NOMO-1 treated with DMSO at 0.1 percent for 48 hours (cell line): ENCODE measurements around the gene ALPK1.
"Not testable (repeated sequence)": the region's sequence is repeated elsewhere in the genome, so short reads cannot be mapped to it uniquely, and the experiment has no call there.

Source experiments
- DNase-seq: peaks from one replicate; lab custom pipeline; 2025; ENCODE audit not compliant: unreplicated experiment; lab: John Stamatoyannopoulos, UW

ALPK1 gene

DNA sequence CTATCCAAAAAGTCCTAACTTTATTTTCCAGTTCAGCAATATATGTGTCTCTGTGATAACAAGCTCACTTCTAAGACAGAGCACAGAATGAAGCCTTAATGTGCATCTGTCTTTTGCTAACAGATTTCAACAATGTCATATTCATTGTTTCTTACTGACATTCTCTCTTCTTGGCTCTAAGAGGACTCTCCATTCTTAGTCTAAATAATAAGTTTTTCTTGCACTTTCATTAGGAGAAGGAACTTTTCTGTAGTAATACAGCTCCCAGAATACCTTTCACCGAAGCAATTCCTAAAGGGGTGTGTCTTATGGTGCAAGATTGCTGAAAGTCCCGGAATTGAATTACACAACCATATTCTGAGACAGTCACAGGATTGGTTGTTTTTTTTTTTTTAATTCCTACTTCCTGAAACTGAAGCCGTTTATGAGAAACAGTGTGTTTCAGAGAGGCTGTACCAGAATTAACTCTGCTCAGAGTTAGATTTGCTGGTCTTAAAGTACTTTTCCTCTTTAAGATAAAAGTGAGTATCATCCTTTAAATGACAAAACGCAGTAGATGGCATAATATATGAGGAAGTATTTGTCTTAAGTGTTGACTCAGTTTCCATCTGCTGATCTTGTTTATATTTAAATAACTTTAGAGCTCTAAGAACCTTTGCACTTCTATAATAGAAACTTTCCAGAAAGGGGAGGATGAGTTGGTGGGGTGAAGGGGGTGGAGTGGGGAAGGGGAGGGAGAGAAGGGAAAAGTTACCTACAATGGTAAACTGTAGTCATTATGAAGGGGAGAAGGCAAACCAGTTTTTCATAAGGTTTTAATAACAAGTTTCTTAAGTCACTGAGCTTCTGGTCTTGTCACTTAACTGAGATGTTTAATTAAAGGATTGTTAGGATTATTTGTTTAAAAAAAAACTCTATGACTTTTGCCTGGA lies at the start of gene ALPK1:
TSS of gene ALPK1 (plus strand) at position 421 of the 932 bp plus-strand sequence.
- peak; percentile 90 for DNase-seq

DNA sequence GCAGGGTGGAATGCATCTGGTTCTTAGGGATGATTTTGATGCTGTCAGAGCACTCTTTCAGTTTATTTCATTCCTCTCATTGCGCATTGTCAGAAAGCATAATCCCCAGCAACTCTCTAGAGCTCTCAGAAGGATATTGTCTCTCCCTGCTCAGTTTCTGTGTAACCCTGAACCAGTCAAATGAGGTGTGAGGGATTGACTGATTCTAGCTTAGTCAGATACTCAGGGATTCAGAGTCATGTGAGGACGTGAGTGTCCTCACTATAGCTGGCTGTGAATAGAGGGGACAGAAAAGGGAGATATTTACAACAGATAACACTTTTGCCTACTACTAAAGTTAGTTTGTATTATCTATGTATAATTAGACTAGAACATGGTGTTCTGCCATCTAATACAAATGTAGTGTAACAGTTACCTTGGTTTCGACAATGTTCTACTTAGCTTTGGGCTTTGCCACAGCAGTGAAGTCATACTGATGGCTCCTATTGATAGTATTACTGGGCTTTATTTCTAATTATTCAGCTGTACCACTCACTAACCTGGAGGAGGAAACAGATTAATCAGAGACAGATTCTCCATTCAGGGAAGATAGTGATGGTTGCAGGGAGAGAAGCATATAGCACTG lies 46.0 kb upstream of the ALPK1 start:
- no peak for DNase-seq

DNA sequence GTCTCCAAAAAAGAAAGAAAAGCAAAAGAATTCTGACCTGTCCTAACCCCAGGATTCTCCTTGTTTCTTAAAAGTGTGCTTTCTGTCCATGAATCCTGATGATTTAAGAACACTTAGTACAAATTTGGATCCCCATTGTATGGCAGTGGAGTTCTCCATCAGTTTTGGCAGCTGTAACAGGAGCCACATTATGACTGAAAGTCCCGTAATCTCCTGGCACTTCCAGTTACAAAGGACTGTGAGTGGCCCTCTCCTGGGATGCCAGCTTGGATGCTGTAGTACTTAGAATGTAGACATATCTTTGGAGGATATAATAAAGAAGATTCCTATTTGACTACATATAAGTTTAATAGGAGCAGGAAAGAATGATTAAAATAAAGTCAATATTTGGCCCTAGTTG lies 44.9 kb upstream of the ALPK1 start:
- no peak for DNase-seq

DNA sequence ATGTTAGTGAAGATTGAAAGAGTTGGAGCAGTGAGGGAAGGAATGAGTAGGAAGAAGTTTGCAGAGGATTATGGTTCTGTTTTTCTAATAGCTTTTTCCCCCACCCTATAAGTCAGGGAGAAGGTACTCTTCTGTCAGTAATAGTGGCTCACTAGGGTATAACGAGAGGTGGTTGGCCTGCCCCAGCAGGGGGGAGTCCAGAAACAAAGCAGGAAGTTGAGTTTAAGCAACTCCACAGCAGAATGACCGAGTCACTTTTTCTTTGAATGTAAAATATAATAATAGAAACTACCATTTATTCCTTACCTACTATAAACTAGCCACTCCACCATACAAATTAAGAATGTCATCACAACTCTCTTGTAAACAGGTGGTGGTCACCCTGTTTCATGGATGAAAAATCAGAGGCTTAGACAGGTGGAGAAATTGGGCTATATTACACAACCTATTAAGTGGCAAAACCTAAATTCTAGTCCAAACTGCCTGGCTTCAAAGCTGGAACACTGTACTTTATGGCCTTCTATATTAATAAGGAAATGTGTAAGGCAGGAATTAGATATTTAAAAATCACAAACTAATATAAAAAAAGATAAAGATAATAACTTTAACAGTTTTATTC lies 43.7 kb upstream of the ALPK1 start:
- DNase-seq = peak; percentile 55

DNA sequence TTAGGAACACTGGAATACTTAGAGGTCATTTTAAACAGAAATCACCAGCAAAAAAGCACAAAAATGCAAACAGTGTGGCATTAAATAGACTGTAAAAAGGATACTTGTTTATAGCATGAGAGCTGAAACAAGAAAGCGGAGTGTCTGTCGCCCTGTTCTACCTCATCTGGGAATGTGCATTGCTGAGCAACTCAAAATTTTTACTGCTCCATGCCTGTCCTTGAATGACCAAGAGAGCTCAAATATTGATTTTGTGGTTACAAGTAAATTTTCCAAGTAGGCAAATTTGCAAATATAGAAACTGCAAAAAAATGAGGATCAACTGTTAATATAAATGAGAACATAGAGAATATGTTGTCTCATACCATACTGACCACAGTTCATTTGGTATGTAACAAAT lies 40.1 kb upstream of the ALPK1 start:
- DNase-seq = no peak

DNA sequence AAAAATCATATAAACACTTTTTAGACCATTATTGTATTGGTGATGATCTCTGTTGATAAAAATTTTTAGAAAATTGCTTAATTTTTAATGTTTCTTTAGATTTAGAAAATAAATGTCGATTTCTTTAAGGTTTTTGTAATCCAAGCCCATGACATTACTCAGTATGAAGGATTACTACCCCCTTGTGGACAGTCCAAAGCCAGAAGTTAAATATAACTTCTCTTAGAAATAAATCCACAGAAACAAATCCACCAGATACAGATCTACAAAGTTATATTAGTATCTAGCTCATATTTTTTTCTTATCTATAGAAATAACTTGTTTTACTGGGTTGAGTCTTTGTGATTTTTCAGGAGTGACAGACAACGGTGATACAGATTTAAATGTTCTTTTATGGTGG lies 30.3 kb upstream of the ALPK1 start:
- peak; percentile 13 for DNase-seq

DNA sequence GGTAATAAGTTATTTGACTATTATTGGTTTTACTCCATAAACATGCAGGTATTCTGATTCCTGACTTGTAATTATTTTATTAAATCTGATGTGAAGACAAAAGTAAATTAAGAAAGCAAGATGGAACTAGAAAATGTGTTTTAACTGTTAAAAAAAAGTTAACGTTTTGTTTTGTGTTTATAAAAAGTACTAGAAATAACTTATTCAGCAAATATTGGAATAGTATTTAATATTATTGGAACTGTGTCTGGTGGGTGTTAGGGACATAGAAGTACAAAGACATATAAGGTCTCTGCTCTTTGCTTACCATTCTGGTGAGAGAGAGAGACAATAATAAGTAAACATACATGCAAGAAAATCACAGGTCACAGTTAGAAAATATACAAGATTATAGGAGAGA lies 27.1 kb upstream of the ALPK1 start:
- DNase-seq = no peak

DNA sequence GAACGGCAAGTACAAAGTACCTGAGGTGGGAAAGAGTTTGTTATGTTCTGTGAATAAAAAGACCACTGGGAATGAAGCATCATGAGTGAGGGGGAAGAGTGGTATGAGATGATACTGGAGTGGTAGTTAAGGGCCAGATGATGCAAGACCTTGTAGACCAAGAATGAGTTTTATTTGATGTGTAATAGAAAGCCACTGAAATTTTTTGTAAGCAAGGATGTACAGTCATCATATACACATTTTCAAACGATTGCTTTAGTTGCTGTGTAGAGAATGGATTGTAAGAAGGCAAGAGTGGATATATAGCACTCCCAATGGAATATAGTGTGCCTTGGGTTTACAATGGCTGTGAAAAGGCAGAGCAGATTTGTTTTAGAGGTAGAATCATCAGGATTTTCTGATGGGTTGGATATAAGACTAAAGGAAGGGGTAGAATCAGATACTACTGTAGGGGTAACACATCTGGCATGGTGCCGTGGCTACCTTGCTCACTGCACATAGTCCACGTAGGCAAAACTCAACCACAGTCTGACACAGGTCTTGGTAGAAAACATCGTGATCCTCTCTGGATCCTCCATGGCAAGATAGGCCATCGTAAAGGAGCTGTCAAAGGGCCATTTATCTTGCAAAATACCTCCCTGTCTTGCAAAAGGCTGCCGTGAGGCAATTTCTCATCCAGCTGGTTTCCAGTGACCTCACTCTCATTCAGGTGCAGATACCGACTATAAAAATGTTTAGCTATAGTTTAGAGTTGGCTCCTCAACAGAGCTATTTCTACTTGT lies 26.3 kb upstream of the ALPK1 start:
- DNase-seq = peak; percentile 16

DNA sequence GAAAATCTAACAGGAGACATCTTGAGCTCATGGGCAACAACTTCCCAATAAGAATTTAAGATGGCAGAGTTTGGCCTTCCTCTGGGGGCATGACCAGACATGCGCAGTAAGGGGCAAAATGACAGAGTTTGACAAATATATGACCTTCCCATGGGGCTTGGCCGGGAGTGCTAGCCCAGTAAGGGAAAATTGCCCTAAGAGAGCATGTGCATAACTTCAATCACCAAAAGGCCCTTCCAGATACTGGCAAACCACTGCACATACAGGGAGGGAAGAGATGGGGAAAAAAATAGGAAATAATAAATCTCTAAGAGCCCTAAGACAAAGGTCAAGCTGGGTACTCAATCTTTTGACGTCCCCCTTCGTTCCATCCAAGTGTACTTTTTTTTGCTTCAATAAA lies 24.9 kb upstream of the ALPK1 start:
- DNase-seq = no peak

DNA sequence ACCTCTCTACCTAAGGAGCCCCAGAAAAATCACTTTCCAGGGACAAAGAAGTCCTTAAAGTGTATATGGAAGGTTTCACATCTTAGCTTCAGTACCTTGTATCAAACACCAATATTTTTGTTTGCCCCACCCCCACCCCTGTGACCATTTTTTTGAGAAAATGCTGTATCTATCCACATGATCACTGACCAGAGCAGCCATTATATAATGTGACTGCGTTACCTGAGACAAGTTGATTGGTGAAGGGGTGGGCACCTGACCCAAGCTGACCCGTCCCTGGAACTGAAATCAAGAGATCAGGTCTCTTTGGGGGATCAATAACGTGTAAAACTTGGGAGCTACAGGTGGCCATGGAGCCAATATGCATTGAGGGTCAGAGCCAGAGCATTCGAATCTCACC lies 22.2 kb upstream of the ALPK1 start:
- DNase-seq = no peak

DNA sequence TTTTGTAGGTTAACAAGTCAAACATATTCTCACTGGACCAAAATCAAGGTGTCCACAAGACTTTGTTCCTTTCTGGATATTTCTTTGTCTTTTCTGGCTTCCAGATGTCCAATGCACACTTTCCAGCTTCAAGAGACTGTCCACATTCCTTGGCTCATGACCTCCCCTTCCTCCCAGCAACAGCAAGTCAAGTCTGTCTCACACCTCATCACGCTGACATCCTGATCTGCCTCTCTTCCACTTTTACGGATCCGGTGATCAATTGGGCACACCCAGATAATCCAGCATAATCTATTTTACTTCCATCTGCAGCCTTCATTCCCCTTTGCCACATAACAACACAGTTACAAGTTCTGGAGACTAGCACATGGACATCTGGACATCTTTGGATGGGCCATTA lies 21.1 kb upstream of the ALPK1 start:
- DNase-seq = no peak

DNA sequence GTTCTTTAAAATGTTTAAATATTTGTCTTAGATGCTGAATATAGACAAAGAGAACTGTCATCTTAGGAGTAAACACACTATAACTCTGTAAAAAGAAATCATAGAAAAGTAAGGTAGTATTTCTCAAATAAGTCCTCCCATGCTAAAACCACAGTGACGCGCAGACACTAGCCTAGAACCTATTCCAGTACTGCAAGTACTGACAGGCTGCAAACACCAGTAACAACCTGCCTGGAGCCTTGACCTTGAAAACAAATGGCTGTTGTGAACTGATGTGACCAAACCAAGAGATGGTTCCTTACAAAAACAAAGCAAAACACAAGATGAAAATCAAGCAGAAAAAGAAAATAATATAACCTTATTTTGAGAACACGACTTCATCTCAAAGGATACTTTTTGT lies 19.9 kb upstream of the ALPK1 start:
- no peak for DNase-seq

DNA sequence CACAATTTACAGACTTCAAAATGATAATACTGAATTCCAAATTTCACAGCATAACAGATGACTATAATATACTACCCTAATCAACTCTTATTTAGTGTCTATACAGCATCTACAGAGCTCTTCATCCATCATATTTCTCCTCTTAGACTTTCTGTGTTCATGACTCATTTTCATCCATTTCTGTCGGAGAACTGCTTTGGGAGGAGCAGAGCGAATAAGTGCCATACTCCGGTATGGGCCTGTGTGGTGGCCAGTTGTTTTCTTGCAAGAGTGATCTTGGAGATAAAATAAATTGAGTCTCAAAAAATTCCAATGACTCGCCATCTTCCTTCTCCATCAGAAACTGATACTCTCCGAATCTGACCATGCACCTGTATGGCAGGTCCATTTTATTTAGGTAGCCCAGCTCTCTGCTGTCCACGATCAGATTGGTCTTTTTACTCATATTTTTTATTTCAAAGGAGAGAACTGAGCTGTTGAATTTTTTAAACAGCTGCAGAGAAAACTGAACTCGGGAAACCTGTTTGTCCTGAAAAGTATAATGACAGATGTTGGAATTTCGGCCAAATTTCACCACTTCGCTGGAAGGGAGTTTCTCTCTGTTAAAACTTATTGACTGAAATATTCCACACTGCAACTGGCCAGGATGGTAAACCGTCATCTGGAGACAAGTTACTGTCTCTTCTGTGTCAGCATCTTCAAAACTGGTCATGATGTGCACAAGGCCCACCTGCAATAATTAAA lies 19.3 kb upstream of the ALPK1 start:
- DNase-seq = no peak

DNA sequence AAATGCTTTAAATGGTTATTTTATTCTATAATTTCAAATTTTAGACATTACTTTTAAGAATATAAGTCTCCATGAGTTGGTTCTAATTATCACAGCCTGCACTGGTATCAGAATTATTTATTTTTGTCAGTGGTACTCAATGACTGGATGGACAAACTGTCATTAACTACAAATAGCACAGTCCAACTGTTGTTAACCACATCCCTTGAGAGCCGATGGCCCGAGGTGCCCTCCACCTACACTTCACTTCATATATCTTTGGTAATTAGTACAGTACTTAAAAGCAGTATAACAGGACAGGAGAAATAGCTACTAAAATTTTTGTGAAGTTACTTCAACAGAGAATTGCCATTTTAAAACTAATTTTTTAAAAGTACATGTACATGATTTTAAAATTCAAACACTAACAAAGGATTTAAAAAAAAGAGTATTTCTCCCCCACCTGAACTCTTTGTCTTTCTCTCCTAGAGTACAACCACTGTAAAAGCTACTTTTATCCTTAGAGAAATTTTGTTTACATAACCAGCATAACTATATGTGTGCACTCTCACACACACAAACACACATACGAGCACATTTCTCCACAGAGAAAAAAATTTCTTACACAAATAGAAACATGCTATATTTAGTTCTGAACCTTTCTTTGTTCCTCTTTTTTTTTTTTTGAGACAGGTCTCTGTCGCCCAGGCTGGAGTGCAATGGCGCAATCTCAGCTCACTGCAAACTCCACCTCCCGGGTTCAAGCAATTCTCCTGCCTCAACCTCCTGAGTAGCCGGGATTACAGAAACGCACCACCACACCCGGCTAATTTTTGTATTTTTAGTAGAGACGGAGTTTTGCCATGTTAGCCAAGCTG lies 17.9 kb upstream of the ALPK1 start:
- peak; percentile 83 for DNase-seq

DNA sequence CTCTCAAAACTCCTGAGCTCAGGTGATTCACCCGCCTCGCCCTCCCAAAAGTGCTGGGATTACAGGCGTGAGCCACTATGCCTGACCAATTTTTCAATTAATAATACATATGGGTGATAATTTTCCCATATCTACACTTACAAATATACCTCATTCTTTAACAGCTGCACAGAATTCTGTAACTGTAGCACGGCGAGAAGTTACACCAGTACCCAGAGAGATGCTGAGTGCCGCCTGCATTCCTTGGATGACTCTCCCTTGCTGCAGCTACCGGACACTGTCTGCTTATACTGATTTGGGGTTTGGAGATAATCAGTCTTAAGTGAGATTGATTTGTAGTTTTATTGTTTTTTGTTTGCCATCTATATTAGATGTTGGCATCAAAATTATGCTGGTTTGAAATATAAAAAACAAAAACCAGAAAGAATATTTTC lies 17.3 kb upstream of the ALPK1 start:
- no peak for DNase-seq

DNA sequence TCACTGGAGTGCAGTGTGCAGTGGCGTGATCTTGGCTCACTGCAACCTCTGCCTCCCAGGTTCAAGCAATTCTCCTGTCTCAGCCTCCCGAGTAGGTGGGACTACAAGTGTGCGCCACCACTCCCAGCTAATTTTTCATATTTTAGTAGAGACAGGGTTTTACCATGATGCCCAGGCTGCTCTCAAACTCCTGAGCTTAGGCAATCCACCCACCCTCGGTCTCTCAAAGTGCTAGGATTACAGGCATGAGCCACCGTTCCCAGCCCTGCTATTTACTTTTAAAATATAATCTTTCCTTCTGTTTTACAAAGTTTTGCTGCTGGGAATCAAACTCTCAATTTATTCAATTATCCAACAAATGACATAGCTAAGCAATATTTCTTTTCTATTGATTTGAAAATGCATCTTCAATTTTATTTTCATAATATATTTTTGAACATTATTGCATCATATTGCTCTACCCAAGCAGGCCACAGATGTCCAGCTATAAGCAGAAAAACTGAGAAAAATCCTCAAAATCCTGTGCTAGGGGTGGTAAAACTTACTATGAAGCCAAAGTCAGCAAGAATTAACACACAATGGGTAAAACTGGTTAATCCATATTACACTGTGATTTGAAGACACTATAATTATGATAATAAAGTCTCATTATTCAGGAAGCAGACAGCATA lies 16.6 kb upstream of the ALPK1 start:
- DNase-seq = no peak

DNA sequence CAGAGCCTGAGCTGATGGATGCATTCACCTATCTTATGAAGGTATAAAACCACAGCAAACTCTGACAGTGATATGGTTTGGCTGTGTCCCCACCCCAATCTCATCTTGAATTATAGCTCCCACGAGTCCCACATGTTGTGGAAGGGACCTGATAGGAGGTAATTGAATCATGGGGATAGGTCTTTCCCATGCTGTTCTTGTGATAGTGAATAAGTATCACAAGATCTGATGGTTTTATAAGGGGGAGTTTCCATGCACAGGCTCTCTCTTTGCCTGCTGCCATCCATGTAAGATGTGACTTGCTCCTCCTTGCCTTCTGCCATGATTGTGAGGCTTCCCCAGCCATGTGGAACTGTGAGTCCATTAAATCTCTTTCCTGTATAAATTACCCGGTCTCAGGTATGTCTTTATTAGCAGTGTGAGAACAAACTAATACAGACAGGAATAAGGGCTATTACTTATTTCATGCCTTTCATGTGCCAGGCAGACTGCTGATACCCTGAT lies 15.2 kb upstream of the ALPK1 start:
- DNase-seq = not testable (repeated sequence)

DNA sequence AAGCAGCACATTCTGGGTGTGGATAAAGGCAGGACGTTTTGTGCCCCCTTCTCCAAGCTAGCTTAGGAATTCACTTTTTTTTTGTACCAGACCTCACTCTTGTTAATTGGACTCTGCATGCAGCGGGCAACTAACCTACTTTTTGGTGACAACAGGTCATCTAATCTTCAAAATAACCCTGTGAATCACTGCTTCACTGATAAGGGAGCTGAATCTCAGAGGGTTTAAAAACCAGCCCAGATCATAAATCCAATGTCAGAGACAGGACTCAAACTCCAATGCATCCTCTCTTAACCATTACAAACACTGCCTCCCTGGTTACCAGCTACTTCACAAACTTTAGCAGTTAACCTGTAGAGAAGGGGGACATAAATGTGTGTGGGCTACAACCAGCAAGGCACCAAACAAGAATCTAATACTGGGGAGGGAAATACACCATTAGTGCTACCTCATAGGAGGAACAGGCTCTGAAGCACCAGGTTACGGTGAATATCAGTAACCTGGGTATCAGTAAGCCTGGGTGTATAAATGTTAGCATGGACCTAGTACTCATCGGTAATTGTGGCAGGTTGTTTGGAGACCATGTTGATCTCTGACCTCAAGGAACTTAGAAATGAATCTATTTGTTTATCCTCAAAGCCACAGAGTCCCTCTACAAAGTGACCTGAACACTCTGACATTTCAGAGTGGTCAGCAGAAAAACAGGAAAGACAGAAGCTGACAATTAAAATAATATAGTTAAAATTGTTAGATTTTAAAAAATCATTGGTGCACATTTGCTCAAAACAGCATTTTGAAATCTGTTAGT lies 14.1 kb upstream of the ALPK1 start:
- DNase-seq = no peak
